NCI-H1092 treated with DMSO at 0.1 percent for 48 hours (cell line): ENCODE results near the gene ZDHHC14.

ENCODE experiments used
- DNase-seq: peaks from one replicate; lab custom pipeline; 2025; lab: John Stamatoyannopoulos, UW

ZDHHC14 gene

DNA sequence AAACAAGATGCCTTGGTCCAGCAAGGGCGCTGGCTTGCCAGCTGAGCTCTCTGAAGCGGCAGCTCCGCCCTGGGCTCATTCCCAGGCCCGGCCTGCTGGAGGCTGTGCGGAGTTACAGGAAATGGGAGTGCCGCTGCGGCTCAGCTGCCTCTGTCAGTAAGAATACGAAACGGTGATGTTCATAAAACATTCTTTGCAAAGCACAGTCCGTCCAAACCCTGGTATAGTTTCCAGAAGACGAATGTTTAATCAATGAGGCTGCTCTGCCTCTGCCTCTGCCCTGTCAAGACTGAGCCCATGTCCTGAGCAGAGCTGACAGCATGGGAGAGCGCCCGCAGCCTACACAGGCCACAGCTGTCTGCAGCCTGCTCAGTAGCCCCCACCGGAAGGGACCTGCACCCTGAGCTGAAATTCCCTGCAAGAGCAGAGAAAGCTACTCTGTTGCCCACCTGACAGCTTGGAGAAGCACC lies 288.8 kb downstream of the ZDHHC14 start:
- no peak for DNase-seq

GRCh38 chr6:157670466-157671186 lies 289.6 kb downstream of the ZDHHC14 start:
- no peak for DNase-seq

- DNase-seq = no peak
Measured at GRCh38 chr6:157672726-157673412, 291.9 kb downstream of the ZDHHC14 start.

DNA sequence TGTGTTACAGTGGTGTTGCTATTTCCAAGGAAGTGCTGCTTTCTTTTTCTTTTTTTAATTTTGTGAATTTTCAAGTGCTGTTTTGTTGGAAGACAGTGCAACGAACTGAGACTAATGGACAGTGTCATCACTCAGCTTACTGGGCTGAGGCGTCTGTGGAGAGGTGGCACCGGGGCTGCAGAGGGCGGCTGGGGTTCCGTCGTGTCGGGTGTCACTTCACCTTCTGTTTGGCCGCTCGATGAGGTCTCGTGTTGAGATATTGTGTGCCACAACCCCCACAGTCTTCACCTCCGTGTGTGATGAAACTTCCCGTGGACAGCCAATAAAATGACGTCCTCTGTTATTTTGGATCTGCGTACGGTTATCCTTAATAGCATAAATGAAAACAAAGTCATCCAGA lies 292.6 kb downstream of the ZDHHC14 start:
- DNase-seq = no peak

- DNase-seq = no peak
Measured at GRCh38 chr6:157674061-157674460, 293.1 kb downstream of the ZDHHC14 start.

GRCh38 chr6:157675831-157676230 lies 294.8 kb downstream of the ZDHHC14 start:
- no peak for DNase-seq

DNA sequence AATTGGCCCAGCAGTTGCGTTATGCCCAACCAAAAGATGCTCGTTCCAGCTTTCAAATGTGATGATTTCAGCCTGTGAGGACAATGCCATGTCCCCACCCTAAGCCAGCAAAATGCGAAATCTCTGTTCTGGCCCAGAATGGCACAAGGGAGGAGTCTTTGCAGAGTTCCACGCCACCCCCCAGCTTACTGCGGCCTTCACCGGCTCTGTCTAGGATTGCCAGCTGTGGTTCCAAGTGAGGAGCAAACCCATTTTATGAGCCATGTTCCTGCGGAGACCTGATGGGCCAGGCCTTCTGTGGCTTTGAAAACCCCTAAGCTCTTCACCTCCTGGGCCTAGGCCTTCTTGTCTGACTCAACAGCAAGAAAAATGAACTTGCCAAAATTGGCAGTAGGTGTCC lies 295.3 kb downstream of the ZDHHC14 start:
- DNase-seq = no peak

DNA sequence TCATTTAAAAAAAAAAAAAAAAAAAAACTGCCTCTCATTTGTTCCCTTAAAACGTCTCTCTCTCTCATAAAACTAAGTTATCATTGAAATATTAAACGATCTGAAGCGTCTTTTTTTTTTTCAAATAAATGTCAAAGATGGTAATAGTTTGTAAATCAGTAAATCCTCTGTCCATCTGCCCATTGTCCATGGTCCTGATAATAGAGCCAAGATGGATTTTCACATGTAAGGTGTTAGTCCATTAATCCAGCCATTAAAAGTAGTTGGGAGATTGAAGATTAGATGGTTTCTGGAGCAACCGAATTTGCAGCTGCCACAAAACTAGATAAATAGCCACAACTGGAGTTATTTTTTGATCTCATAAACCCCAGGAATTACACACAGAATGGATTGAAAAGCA lies 296.2 kb downstream of the ZDHHC14 start:
- no peak for DNase-seq

DNA sequence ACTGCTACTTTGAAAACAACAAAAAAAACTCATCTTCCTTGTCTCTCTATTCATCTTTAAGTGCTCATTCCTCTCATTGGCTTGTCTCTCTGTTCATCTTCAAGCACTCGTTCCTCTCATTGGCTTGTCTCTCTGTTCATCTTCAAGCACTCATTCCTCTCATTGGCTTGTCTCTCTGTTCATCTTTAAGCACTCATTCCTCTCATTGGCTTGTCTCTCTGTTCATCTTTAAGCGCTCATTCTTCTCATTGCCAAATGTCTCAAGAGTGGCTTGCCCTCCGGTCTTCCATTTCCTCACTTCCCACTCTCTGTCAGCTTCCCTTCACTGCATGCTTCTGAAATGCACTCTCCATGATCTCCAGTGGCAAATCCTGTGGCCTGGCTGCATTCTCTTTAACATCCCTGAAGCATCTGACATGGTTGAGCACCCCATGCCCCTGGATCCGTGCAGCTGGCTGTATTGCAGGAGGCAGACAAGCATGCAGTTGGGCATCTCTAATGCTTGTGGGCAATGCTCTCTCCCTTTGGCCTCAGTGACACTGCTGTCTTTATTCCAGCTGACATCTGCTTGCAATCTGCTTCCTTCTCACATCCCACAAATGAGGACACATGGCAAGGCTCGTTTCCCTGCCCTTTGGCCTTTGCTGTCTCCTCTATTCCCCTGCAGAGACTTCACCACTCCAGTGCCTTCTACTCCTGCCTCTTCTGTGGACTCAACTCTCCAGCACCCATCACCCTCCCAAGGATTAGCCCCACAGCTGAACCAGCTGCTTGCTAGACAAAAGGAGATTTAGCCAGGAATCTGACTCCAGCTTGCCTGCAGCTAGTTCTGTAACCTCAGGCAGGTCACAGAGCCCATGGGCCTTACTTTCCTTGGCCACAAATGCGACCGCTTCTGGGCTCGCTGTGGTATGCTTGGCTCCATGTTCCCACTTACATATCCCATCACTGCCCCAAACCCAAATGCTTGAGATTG lies 298.9 kb downstream of the ZDHHC14 start:
- no peak for DNase-seq

GRCh38 chr6:157681041-157681650 lies 300.2 kb downstream of the ZDHHC14 start:
- peak; percentile 9 for DNase-seq

DNA sequence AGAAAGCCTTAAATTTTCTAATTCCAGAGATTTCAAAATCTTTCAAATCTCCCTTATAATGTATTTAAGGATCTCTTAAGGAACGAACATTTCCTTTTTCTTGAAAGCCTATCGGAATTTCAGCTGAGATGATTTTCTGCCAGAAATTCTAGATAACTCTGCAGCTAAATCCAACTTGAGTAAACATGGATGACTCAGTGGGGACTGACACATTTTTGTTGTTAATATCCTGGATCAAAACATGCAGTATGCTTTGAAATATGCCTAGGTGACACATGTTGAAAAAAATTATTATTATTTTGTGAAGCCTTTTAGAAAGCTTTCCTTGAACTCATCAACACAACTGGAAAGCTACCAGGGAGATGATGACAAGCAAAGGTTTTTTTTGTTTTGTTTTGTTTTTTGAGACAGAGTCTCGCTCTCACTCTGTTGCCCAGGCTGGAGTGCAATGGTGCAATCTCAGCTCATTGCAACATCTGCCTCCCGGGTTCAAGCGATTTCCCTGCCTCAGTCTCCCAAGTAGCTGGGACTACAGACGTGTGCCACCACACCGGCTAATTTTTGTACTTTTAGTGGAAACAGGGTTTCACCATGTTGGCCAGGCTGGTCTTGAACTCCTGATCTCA lies 302.0 kb downstream of the ZDHHC14 start:
- no peak for DNase-seq

DNA sequence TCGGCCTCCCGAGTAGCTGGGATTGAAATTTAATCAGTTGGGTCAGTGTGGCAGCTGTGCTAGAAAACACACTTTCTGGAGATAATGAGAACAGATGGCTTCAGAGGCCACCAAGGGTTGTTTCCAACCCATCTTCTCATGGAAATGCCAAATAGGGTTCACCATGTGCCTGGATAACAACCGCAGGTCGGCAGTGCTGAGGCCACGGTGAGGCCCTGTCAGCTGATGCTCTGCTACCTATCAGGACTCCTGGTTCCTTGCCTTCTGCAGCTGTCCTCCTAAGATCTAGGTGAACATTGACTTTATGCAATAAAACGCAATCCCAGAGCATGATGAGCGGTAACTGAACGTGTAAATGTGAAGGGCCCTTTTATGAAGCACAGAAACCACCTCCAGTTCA lies 302.7 kb downstream of the ZDHHC14 start:
- DNase-seq = no peak

DNA sequence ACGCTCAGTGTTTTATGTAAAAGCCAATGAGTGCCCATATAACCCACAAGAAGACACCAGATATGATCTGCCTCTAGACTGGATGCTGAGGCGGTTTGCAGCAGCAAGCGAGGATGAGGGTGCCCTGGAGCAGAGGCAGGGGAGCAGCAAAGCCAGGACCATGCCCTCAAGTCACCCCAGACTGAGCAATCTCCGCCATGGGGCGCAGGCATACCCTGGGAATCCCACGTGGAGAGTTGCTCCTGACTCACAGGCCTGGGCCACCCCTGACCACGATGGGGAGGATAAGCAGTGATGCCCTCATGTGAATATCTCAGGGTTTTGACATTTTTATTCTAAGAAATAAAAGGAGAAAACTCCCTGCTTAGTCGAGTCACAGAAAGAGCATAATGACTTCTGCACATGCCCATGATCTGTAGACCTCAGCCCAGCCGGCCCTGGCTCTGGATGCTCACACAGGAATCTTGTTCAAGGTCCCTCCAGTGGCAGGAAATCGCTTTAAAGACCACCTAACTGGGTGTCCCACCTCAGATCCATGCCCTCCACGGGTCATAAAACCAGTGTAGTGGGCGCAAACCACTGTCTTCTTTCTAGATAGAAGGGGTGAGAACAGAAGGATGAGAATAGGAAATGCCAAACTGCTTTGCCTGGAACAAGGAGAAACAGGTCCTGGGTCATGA lies 303.8 kb downstream of the ZDHHC14 start:
- DNase-seq = no peak

GRCh38 chr6:157685596-157686280 lies 304.7 kb downstream of the ZDHHC14 start:
- DNase-seq = no peak

DNA sequence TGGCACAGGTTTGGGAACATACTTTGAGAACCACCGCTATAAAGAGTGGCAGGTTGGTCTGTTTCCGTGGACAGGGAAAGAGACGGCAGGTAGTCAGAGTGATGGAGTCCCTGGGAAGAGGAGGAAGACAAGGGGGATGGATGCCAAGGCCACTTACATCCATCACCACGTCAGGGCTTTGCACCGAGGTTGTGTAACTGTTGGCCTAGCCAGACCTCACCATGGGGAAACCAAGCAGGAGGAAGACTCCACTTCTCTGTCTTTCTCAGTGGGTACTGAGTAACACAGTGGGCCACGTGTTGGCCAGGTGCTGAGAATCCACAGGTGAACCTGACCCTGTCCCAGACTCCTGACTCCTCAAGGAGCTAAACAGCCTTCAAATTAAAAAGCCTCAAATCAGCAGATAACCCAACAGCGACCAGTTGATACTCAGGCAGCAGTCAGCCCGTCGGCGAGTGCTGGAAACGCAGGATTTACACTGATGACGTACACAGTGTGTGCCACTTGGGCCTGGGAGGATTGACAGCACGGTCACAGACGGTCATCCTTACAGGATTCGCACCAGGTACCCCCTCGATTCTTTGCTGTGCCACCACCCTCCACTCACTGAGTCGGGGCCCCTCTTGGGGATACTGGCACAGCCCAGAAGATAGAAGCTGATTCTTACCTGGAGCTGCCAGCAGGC lies 307.4 kb downstream of the ZDHHC14 start:
- no peak for DNase-seq

- no peak for DNase-seq
Measured at GRCh38 chr6:157688960-157689599, 308.1 kb downstream of the ZDHHC14 start.

DNA sequence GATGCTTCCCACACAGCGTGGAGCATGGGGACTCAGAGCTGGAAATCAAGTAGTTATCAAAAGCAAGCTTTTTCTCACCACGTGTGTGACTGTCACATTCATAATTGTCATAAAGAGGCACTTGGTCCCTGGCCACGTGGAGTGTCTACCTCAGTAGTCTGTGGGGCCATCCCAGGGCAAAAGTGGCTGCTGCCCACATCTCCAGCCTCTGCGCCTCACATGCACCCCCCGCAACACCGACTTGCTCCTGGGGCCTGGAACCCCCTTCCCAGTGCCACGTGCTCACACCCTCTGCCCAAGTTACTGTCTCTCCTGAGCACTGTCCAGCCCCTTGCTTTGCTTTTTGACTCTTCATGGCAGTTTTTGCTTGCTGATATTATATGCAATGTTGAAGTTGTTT lies 308.9 kb downstream of the ZDHHC14 start:
- no peak for DNase-seq

GRCh38 chr6:157690441-157691210 lies 309.6 kb downstream of the ZDHHC14 start:
- DNase-seq = no peak
